ENCODE measurements around the gene RRP15.

DNA sequence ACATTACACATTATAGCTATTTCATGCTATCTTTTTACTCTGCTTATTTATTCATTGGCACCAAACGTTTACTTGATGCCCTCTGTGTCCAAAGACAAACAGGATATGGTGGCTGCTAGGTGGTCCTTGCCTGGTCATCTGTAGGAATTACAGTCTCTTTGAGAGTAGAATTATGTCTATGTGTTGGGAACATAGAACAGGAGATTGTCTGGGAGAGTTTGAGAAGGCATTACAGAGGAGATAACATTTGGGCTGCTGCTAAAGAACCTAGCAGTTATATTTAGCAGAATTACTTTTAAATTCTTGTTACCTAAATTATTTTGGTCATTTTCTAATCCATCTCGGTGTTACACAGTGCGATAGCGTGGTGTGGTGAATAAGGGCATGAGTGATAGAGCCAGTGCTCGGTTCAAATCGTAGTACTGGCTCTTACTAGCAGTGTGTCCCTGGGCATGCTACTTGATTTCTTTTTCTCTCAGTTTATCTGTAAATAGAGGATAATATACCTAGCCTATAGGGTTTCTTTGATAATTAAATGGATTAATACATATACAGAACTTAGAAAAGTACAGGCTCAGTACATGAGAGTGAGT, 20.5 kb downstream of the RRP15 start:
- TF ChIP-seq, protein P1, sequence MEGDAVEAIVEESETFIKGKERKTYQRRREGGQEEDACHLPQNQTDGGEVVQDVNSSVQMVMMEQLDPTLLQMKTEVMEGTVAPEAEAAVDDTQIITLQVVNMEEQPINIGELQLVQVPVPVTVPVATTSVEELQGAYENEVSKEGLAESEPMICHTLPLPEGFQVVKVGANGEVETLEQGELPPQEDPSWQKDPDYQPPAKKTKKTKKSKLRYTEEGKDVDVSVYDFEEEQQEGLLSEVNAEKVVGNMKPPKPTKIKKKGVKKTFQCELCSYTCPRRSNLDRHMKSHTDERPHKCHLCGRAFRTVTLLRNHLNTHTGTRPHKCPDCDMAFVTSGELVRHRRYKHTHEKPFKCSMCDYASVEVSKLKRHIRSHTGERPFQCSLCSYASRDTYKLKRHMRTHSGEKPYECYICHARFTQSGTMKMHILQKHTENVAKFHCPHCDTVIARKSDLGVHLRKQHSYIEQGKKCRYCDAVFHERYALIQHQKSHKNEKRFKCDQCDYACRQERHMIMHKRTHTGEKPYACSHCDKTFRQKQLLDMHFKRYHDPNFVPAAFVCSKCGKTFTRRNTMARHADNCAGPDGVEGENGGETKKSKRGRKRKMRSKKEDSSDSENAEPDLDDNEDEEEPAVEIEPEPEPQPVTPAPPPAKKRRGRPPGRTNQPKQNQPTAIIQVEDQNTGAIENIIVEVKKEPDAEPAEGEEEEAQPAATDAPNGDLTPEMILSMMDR (IDR thresholded peaks at IDR 0.05 in 2 of 3, conservative IDR thresholded peaks at IDR 0.05 in 1 of 3; ENCODE audit: borderline replicate concordance in 1 of 3, insufficient read depth in 1 of 3, low read depth in 2 of 3, low read length in 2 of 3), result no peak
- TF ChIP-seq POLR2AphosphoS5 (IDR thresholded peaks at IDR 0.05; ENCODE audit: low read depth, low read length), result no peak
